NB4 (cell line): ENCODE data around the gene UMPS.

ENCODE experiments used
- MYC ChIP-seq: IDR thresholded peaks from 2 replicates; pipeline ENCODE4 v1.6.1; 2011; ENCODE audit warnings: low read depth, low read length
- POLR2A ChIP-seq: IDR thresholded peaks from 2 replicates; pipeline ENCODE4 v1.6.1; 2011; ENCODE audit warnings: mild to moderate bottlenecking; ENCODE audit not compliant: insufficient read length; ENCODE audit errors: extremely low read depth
- TF ChIP-seq, protein P1 (sequence below): IDR thresholded peaks from one replicate; pipeline ENCODE4 v1.5.1; 2012; ENCODE audit warnings: low read depth, low read length

- TF ChIP-seq, protein P1, sequence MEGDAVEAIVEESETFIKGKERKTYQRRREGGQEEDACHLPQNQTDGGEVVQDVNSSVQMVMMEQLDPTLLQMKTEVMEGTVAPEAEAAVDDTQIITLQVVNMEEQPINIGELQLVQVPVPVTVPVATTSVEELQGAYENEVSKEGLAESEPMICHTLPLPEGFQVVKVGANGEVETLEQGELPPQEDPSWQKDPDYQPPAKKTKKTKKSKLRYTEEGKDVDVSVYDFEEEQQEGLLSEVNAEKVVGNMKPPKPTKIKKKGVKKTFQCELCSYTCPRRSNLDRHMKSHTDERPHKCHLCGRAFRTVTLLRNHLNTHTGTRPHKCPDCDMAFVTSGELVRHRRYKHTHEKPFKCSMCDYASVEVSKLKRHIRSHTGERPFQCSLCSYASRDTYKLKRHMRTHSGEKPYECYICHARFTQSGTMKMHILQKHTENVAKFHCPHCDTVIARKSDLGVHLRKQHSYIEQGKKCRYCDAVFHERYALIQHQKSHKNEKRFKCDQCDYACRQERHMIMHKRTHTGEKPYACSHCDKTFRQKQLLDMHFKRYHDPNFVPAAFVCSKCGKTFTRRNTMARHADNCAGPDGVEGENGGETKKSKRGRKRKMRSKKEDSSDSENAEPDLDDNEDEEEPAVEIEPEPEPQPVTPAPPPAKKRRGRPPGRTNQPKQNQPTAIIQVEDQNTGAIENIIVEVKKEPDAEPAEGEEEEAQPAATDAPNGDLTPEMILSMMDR = no peak
- no peak for TF ChIP-seq POLR2A
- no peak for TF ChIP-seq MYC
These were observed 33.5 kb downstream of the UMPS start for GRCh38 chr3:124763644-124764358.
